CD14-positive monocyte (primary cell): ENCODE measurements around the gene CNNM1. TPM values are rescaled to one million over a fixed set of nuclear protein-coding genes. Genes with fewer than 3 reads are reported as not detected.

Experiments
- DNase-seq, 3 donors: peaks; one replicate each; pipeline ENCODE4 v3.0.0-alpha.2; 2011 to 2022
- H2AFZ ChIP-seq: 2 replicates; pipeline ENCODE4 v1.6.0; 2012; ENCODE audit warnings: mild to moderate bottlenecking, low read depth, low read length, inconsistent platforms; ENCODE audit not compliant: insufficient read depth, poor library complexity, severe bottlenecking
- H3K27ac ChIP-seq, 2 donors: 1 replicate in 1 of 2; 2 replicates in 1 of 2; pipeline ENCODE4 v1.5.1; 2012 to 2013; ENCODE audit warnings: low read length in 2 of 2, control low read depth in 1 of 2, inconsistent platforms in 1 of 2, low read depth in 1 of 2, mild to moderate bottlenecking in 1 of 2
- H3K27me3 ChIP-seq, 2 donors: one replicate each; pipeline versions ENCODE4 v1.6.0 to v1.6.1; 2011 to 2013; ENCODE audit warnings: low read length in 2 of 2; ENCODE audit not compliant: control insufficient read depth in 2 of 2, insufficient read depth in 2 of 2
- H3K36me3 ChIP-seq, 2 donors: replicated peaks in 1 of 2; 1 replicate in 1 of 2; 2 replicates in 1 of 2; pipeline versions ENCODE4 v1.5.1 to v1.6.1; 2012 to 2013; ENCODE audit warnings: low read length in 2 of 2, control low read depth in 1 of 2, inconsistent platforms in 1 of 2, mild to moderate bottlenecking in 1 of 2; ENCODE audit not compliant: insufficient read depth in 2 of 2, control insufficient read depth in 1 of 2
- H3K4me1 ChIP-seq, 2 donors: 1 replicate in 1 of 2; 2 replicates in 1 of 2; pipeline versions ENCODE4 v1.5.1 to v1.6.1; 2012 to 2013; ENCODE audit warnings: low read length in 2 of 2, control low read depth in 1 of 2, inconsistent platforms in 1 of 2, mild to moderate bottlenecking in 1 of 2, moderate library complexity in 1 of 2; ENCODE audit not compliant: insufficient read depth in 2 of 2, control insufficient read depth in 1 of 2
- H3K4me2 ChIP-seq: replicated peaks from 2 replicates; pipeline ENCODE3; 2012; ENCODE audit warnings: low read length, moderate library complexity, mild to moderate bottlenecking; ENCODE audit not compliant: poor library complexity, severe bottlenecking; ENCODE audit errors: extremely low read depth
- H3K4me3 ChIP-seq, 3 experiments: fragments of 200-600 bp in 1 of 3; sonication (generic) in 1 of 3; replicated peaks in 1 of 3; 1 replicate in 2 of 3; 2 replicates in 1 of 3; pipeline ENCODE4 v1.5.1; 2011 to 2013; ENCODE audit warnings: low read length in 3 of 3, mild to moderate bottlenecking in 3 of 3, control low read depth in 2 of 3, low read depth in 2 of 3, inconsistent platforms in 1 of 3, moderate library complexity in 1 of 3
- H3K79me2 ChIP-seq: 2 replicates; pipeline ENCODE4 v1.6.0; 2012; ENCODE audit warnings: mild to moderate bottlenecking, control low read depth, inconsistent platforms, low read length, moderate library complexity; ENCODE audit not compliant: insufficient read depth
- H3K9ac ChIP-seq: 2 replicates; pipeline ENCODE4 v1.6.0; 2017; ENCODE audit warnings: low read length, mild to moderate bottlenecking; ENCODE audit not compliant: insufficient read depth, poor library complexity, severe bottlenecking
- H3K9me3 ChIP-seq, 2 donors: replicated peaks in 1 of 2; 1 replicate in 1 of 2; 2 replicates in 1 of 2; pipeline versions ENCODE4 v1.5.1 to v1.6.1; 2012 to 2013; ENCODE audit warnings: low read length in 2 of 2, control low read depth in 1 of 2; ENCODE audit not compliant: control insufficient read depth in 1 of 2, insufficient read depth in 1 of 2
- H4K20me1 ChIP-seq: 2 replicates; pipeline ENCODE4 v1.6.0; 2012; ENCODE audit warnings: mild to moderate bottlenecking, low read length, control low read depth, moderate library complexity; ENCODE audit not compliant: insufficient read depth
- H3K27ac Mint-ChIP-seq, 7 donors: one replicate each; pipeline ENCODE4 v1.8.0; 2020; ENCODE audit warnings: mild to moderate bottlenecking in 7 of 7, mixed read lengths in 7 of 7, moderate library complexity in 6 of 7, inconsistent platforms in 2 of 7
- H3K27me3 Mint-ChIP-seq, 3 donors: one replicate each; pipeline ENCODE4 v1.8.0; 2021 to 2022; ENCODE audit warnings: low read depth in 3 of 3, mild to moderate bottlenecking in 3 of 3, mixed read lengths in 3 of 3, moderate library complexity in 3 of 3, inconsistent platforms in 1 of 3
- H3K36me3 Mint-ChIP-seq, 2 donors: one replicate each; pipeline ENCODE4 v1.8.0; 2020; ENCODE audit warnings: mixed read lengths in 2 of 2, inconsistent platforms in 1 of 2, mild to moderate bottlenecking in 1 of 2
- H3K4me1 Mint-ChIP-seq: one replicate; pipeline ENCODE4 v1.8.0; 2020; ENCODE audit warnings: mild to moderate bottlenecking, mixed read lengths
- H3K4me3 Mint-ChIP-seq, 2 donors: one replicate each; pipeline ENCODE4 v1.8.0; 2020; ENCODE audit warnings: mild to moderate bottlenecking in 2 of 2, mixed read lengths in 2 of 2, moderate library complexity in 1 of 2
- H3K9me3 Mint-ChIP-seq, 7 donors: one replicate each; pipeline ENCODE4 v1.8.0; 2020 to 2022; ENCODE audit warnings: mixed read lengths in 7 of 7, mild to moderate bottlenecking in 6 of 7, moderate library complexity in 6 of 7, inconsistent platforms in 2 of 7
- WGBS: methylation state at CpG from one replicate; pipeline ENCODE4 v1.1.5; 2013; ENCODE audit warnings: missing lambda C conversion rate; ENCODE audit not compliant: insufficient coverage; 5-methylcytosine and 5-hydroxymethylcytosine counted together
- intact Hi-C, 2 donors: fragments of 100-400 bp; cut with micrococcal nuclease; formaldehyde crosslinking; loops; one replicate each; pipeline versions ENCODE4 v1.15.0 to v1.15.1; 2023
- polyA plus RNA-seq, 3 donors: library from polyadenylated mRNA; depleted of rRNA in 1 of 3; unstranded in 2 of 3; stranded (reverse) in 1 of 3; fragments of 300-500 nt in 2 of 3; fragments of >200 nt in 1 of 3; fragmentation: Illumina TruSeq in 2 of 3; gene quantifications; 1 replicate in 2 of 3; 2 replicates in 1 of 3; pipeline ENCODE4 v1.2.3, GENCODE V29; 2012 to 2021
- TF ChIP-seq, protein P1 (sequence below): fragments of 200-600 bp; IDR thresholded peaks from one replicate; pipeline ENCODE4 v1.8.0; 2022; ENCODE audit warnings: antibody characterized with exemption, mild to moderate bottlenecking

CNNM1 gene
- polyA plus RNA-seq, 3 donors: not detected

DNA sequence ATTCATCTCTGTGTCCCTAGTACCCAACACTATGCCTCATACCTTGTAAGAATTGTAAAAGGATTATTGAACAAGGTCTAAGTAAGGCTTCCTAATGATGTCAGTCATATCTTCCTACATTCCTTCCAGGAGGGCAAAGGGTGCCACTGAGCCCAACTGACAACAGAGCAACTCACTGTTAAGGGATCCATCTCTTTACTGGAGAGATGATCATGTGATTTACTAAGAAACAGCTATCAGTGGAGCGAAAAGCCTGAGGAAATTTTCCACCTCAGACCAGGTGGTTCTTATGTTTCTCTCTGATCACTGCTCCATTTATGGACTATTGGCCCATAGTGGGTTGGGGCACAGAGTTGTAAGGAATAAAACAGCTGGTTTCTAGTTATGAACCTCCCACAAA, 38.9 kb upstream of the CNNM1 start:
- peaks cover 5 to 8% (median 7%) of the 10 kb centered on the region in 3 donors for H3K27me3 Mint-ChIP-seq
- H3K27me3 ChIP-seq: no peaks in the 10 kb centered on the region
- H3K79me2 ChIP-seq: no peaks in the 10 kb centered on the region
- no peak overlapping the region for H2AFZ ChIP-seq
- no peak overlapping the region for H3K4me3 ChIP-seq
- TF ChIP-seq, protein P1, sequence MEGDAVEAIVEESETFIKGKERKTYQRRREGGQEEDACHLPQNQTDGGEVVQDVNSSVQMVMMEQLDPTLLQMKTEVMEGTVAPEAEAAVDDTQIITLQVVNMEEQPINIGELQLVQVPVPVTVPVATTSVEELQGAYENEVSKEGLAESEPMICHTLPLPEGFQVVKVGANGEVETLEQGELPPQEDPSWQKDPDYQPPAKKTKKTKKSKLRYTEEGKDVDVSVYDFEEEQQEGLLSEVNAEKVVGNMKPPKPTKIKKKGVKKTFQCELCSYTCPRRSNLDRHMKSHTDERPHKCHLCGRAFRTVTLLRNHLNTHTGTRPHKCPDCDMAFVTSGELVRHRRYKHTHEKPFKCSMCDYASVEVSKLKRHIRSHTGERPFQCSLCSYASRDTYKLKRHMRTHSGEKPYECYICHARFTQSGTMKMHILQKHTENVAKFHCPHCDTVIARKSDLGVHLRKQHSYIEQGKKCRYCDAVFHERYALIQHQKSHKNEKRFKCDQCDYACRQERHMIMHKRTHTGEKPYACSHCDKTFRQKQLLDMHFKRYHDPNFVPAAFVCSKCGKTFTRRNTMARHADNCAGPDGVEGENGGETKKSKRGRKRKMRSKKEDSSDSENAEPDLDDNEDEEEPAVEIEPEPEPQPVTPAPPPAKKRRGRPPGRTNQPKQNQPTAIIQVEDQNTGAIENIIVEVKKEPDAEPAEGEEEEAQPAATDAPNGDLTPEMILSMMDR: no peak
- WGBS: no CpG with 5 or more reads among the region's 1 CpG
- no peak overlapping the region for H3K9ac ChIP-seq
- H3K4me2 ChIP-seq: no peak overlapping the region
- no peak overlapping the region for H3K4me3 Mint-ChIP-seq
- H3K4me1 Mint-ChIP-seq: no peaks in the 10 kb centered on the region
- no peak for DNase-seq
- no peak overlapping the region for H3K27ac Mint-ChIP-seq
- H3K36me3 Mint-ChIP-seq: no peaks in the 10 kb centered on the region
- peaks cover 0 to 5% (median 0%) of the 10 kb centered on the region in 7 donors for H3K9me3 Mint-ChIP-seq
- H3K9me3 ChIP-seq: no peaks in the 10 kb centered on the region
- intact Hi-C loops: no loop called here
- no peaks in the 10 kb centered on the region for H3K4me1 ChIP-seq
- no peaks in the 10 kb centered on the region for H3K36me3 ChIP-seq
- H3K27ac ChIP-seq: no peak overlapping the region
- no peaks in the 10 kb centered on the region for H4K20me1 ChIP-seq

DNA sequence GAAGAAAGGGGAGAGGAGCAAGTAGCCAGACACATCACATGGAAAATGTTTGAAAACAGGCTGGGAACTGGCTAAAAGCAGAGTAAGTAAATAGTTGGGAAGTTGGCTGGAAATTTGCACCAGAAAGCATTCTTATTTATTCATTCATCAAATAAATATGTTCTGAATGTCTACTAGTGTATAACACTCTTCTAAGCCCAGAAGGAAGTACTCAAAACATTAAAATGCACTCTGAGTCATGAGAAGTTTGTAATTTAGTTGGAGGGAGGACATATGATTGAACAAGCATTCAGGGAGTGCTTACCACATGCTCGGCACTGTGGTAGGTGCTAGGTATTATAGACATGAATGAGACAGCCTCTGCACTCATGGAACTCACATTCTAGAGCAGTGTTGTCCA, 37.0 kb upstream of the CNNM1 start:
- no peak overlapping the region for H3K4me3 ChIP-seq
- no peaks in the 10 kb centered on the region for H4K20me1 ChIP-seq
- no CpG with 5 or more reads among the region's 1 CpG for WGBS
- H3K4me1 ChIP-seq: no peaks in the 10 kb centered on the region
- no peak overlapping the region for H2AFZ ChIP-seq
- Mint-ChIP-seq H3K4me1 (no peaks in the 10 kb centered on the region), H3K27ac (no peak overlapping the region), H3K4me3 (no peak overlapping the region), H3K9me3 (peaks cover 0 to 2% (median 0%) of the 10 kb centered on the region in 7 donors), H3K27me3 (peaks cover 2 to 7% (median 7%) of the 10 kb centered on the region in 3 donors), H3K36me3 (no peaks in the 10 kb centered on the region)
- no peaks in the 10 kb centered on the region for H3K36me3 ChIP-seq
- TF ChIP-seq, protein P1: no peak
- no peaks in the 10 kb centered on the region for H3K9me3 ChIP-seq
- H3K9ac ChIP-seq: no peak overlapping the region
- DNase-seq: no peak
- H3K4me2 ChIP-seq: no peak overlapping the region
- intact Hi-C loops: no loop called here
- no peaks in the 10 kb centered on the region for H3K79me2 ChIP-seq
- H3K27me3 ChIP-seq: no peaks in the 10 kb centered on the region
- no peak overlapping the region for H3K27ac ChIP-seq
